ENCODE measurements around the gene KICS2. TPM values are rescaled to one million over a fixed set of nuclear protein-coding genes. Genes with fewer than 3 reads are reported as not detected.

KICS2 gene
- total and polyA plus RNA-seq, 12 donors, result 1.8 to 6.1 (median 3.9) TPM

- intact Hi-C loops (cut with DNase I), result no loop called here
- WGBS, 2 donors, result 73 to 77% methylated on average over 3 of the region's 3 CpGs
- TF ChIP-seq CTCF (IDR thresholded peaks at IDR 0.05), result no peak
- Histone ChIP-seq H3K4me3 (no peak overlapping the region), H3K9me3 (no peaks in the 10 kb centered on the region), H3K27me3 (no peaks in the 10 kb centered on the region), H3K27ac (no peak overlapping the region), H3K4me1 (peaks cover 0 to 17% (median 0%) of the 10 kb centered on the region in 9 donors), H3K36me3 (no peaks in the 10 kb centered on the region)
- DNase-seq (no peak), ATAC-seq (peak in 1 of 8 donors; percentile 26)
Observed at GRCh38 chr12:64173456-64173855, 48.6 kb downstream of the KICS2 start.

Other genes with a start within 250 kb of the KICS2 start
- not detected for gene C12orf56, start 168.5 kb upstream of the KICS2 start, total RNA-seq
- not detected for gene C12orf56, start 168.5 kb upstream of the KICS2 start, polyA plus RNA-seq
- 10 to 100 TPM; 15.2 to 31.6 (median 20.1) TPM for gene XPOT, start 182.1 kb upstream of the KICS2 start, total RNA-seq
- 10 to 100 TPM in 1 of 2 donors, 1 to 10 TPM in 1; 8.6 to 15.0 TPM for gene XPOT, start 182.1 kb upstream of the KICS2 start, polyA plus RNA-seq
- gene TBK1, start 229.8 kb upstream of the KICS2 start, total RNA-seq, result 10 to 100 TPM in 9 of 10 donors, 1 to 10 TPM in 1; 9.0 to 15.1 (median 10.5) TPM
- gene TBK1, start 229.8 kb upstream of the KICS2 start, polyA plus RNA-seq, result 1 to 10 TPM; 8.2 to 9.7 TPM

Measured in heart right ventricle (tissue), 16 donors.